HEK293 (cell line): ENCODE results near the gene NCOA3.

ENCODE experiments used
- CTCF ChIA-PET: fragments of 350-600 bp; formaldehyde crosslinking; extraction: SDS; loops from one replicate; lab custom pipeline; 2021; ENCODE audit warnings: antibody characterized with exemption; lab: Yijun Ruan, JAX
- POLR2A ChIA-PET: fragments of 300-600 bp; formaldehyde crosslinking; extraction: SDS; loops from one replicate; lab custom pipeline; 2020; ENCODE audit warnings: antibody characterized with exemption, inconsistent platforms; lab: Yijun Ruan, JAX
- H3K27ac ChIP-seq: fragments of 200-500 bp; sonication (Bioruptor generic); 2 replicates; pipeline ENCODE4 v1.5.1; 2014; ENCODE audit warnings: low read depth, low read length, control low read depth, inconsistent platforms; ENCODE audit errors: extremely low read depth
- H3K36me3 ChIP-seq, 2 experiments: fragments of 200-500 bp in 1 of 2; sonication (Bioruptor generic) in 1 of 2; 1 replicate in 1 of 2; 2 replicates in 1 of 2; pipeline ENCODE4 v1.5.1; 2014 to 2017; ENCODE audit warnings: inconsistent platforms in 2 of 2, low read length in 2 of 2; ENCODE audit not compliant: control insufficient read depth in 2 of 2, insufficient read depth in 1 of 2
- H3K4me1 ChIP-seq: fragments of 200-500 bp; sonication (Bioruptor generic); 2 replicates; pipeline ENCODE4 v1.5.1; 2014; ENCODE audit warnings: mild to moderate bottlenecking, low read length, inconsistent platforms; ENCODE audit not compliant: control insufficient read depth, insufficient read depth
- H3K4me3 ChIP-seq: 2 replicates; pipeline ENCODE4 v1.5.1; 2011; ENCODE audit warnings: low read depth, mild to moderate bottlenecking, control low read depth, low read length, moderate library complexity
- H3K9me3 ChIP-seq: fragments of 200-500 bp; sonication (Bioruptor generic); 2 replicates; pipeline ENCODE4 v1.5.1; 2014; ENCODE audit warnings: low read depth, low read length, inconsistent platforms; ENCODE audit not compliant: control insufficient read depth, insufficient read depth
- GLIS1 ChIP-seq: fragments of 450-650 bp; formaldehyde crosslinking; IDR thresholded peaks from 2 replicates; pipeline ENCODE4 v1.5.1; 2016; ENCODE audit warnings: missing biosample characterization, missing genetic modification characterization
- KLF10 ChIP-seq: fragments of 450-650 bp; IDR thresholded peaks from 2 replicates; pipeline ENCODE4 v1.5.1; 2018; ENCODE audit warnings: missing biosample characterization, mild to moderate bottlenecking, missing genetic modification characterization
- KLF7 ChIP-seq: fragments of 450-650 bp; formaldehyde crosslinking; IDR thresholded peaks from 2 replicates; pipeline ENCODE4 v1.5.1; 2016; ENCODE audit warnings: missing biosample characterization, missing genetic modification characterization, borderline replicate concordance
- KLF9 ChIP-seq: fragments of 450-650 bp; formaldehyde crosslinking; IDR thresholded peaks from 2 replicates; pipeline ENCODE4 v1.5.1; 2016; ENCODE audit warnings: missing biosample characterization, missing genetic modification characterization, low read depth
- TRIM28 ChIP-seq: IDR thresholded peaks from 2 replicates; pipeline ENCODE4 v1.6.1; 2011; ENCODE audit warnings: low read length, control low read depth, borderline replicate concordance
- YY1 ChIP-seq: fragments of 450-650 bp; formaldehyde crosslinking; IDR thresholded peaks from 2 replicates; pipeline ENCODE4 v1.5.1; 2018; ENCODE audit warnings: missing biosample characterization, missing genetic modification characterization
- ZNF140 ChIP-seq: fragments of 450-650 bp; formaldehyde crosslinking; IDR thresholded peaks from 2 replicates; pipeline ENCODE4 v1.5.1; 2016; ENCODE audit warnings: missing biosample characterization, missing genetic modification characterization
- ZNF416 ChIP-seq: fragments of 450-650 bp; formaldehyde crosslinking; IDR thresholded peaks from 2 replicates; pipeline ENCODE4 v1.5.1; 2016; ENCODE audit warnings: missing biosample characterization, missing genetic modification characterization
- ZNF473 ChIP-seq: fragments of 450-650 bp; formaldehyde crosslinking; IDR thresholded peaks from 2 replicates; pipeline ENCODE4 v1.5.1; 2017; ENCODE audit warnings: missing biosample characterization, missing genetic modification characterization
- ZNF544 ChIP-seq: fragments of 450-650 bp; formaldehyde crosslinking; IDR thresholded peaks from 2 replicates; pipeline ENCODE4 v1.5.0; 2017; ENCODE audit warnings: missing biosample characterization, missing genetic modification characterization
- ZNF549 ChIP-seq: fragments of 450-650 bp; IDR thresholded peaks from 2 replicates; pipeline ENCODE4 v1.5.1; 2018; ENCODE audit warnings: missing biosample characterization, missing genetic modification characterization, mild to moderate bottlenecking, inconsistent platforms, moderate library complexity
- ZNF558 ChIP-seq: fragments of 450-650 bp; formaldehyde crosslinking; IDR thresholded peaks from 2 replicates; pipeline ENCODE4 v1.5.1; 2016; ENCODE audit warnings: missing biosample characterization, missing genetic modification characterization
- ZNF600 ChIP-seq: fragments of 450-650 bp; formaldehyde crosslinking; IDR thresholded peaks from 2 replicates; pipeline ENCODE4 v1.5.1; 2016; ENCODE audit warnings: missing biosample characterization, missing genetic modification characterization
- ZNF623 ChIP-seq: fragments of 450-650 bp; formaldehyde crosslinking; IDR thresholded peaks from 2 replicates; pipeline ENCODE4 v1.5.1; 2016; ENCODE audit warnings: missing biosample characterization, missing genetic modification characterization
- ZNF792 ChIP-seq: fragments of 450-650 bp; formaldehyde crosslinking; IDR thresholded peaks from 2 replicates; pipeline ENCODE4 v1.5.1; 2016; ENCODE audit warnings: missing biosample characterization, missing genetic modification characterization
- ZXDB ChIP-seq: fragments of 450-650 bp; formaldehyde crosslinking; IDR thresholded peaks from 2 replicates; pipeline ENCODE4 v1.5.1; 2016; ENCODE audit warnings: missing biosample characterization, missing genetic modification characterization
- TF ChIP-seq, protein P1 (sequence below): fragments of 450-650 bp; formaldehyde crosslinking; IDR thresholded peaks from 2 replicates; pipeline ENCODE4 v1.5.1; 2016; ENCODE audit warnings: missing biosample characterization, missing genetic modification characterization
- TF ChIP-seq, protein P2 (sequence below): fragments of 450-650 bp; formaldehyde crosslinking; IDR thresholded peaks from 2 replicates; pipeline ENCODE4 v1.5.1; 2017; ENCODE audit warnings: missing biosample characterization, missing genetic modification characterization
- TF ChIP-seq, protein P3 (sequence below): fragments of 450-650 bp; formaldehyde crosslinking; IDR thresholded peaks from 2 replicates; pipeline ENCODE4 v1.5.1; 2016; ENCODE audit warnings: missing biosample characterization, missing genetic modification characterization, low read depth
- TF ChIP-seq, protein P4 (sequence below): fragments of 450-650 bp; formaldehyde crosslinking; IDR thresholded peaks from 2 replicates; pipeline ENCODE4 v1.5.1; 2016; ENCODE audit warnings: missing biosample characterization, missing genetic modification characterization

Gene NCOA3

DNA sequence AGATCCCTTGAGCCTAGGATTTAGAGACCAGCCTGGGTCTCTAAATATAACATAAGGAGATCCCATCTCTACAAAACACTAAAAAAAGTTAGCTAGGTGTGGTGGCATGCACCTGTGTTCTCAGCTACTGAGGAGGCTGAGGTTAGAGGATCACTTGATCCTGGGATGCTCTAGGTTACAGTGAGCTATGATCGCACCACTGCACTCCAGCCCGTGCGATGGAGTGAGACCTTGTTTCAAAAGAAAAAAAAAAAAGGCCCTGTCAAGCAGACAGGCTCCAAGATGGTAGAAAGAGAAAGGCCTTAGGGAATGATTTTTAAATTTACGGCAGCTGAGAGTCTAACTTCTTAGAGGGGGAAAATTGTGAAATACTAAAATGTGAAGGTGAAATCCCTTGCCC, 22.6 kb upstream of the NCOA3 start:
- POLR2A ChIA-PET, result no interaction called here
- CTCF ChIA-PET, result interaction anchor here (1.0 kb wide), 1 partner anchor 23 kb away, joined by 3 read pairs; the partner anchor contains the start of gene NCOA3
- no peaks in the 10 kb centered on the region for H3K36me3 ChIP-seq

DNA sequence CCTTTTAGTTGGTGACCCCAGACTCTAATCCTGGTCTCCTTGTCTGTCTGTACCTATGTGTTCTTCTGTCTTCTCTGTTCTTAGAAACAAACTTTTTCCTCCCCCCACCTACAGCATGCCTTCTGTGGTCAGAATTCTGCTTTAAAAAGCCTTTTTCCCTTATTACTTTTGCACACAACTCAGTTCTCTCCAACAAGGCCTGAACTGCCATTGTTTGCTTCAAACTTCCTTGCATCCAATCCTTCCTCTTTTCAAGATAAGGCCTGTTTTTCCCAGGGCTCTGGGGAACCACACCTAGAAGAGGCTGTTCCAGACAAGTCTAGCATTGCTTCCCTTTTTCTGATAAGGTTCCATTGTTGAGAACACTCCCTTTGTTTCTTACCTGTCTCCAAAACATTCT, 22.2 kb upstream of the NCOA3 start:
- no peak for TF ChIP-seq ZNF140 (tag by site-specific recombination)
- TF ChIP-seq, protein P1, sequence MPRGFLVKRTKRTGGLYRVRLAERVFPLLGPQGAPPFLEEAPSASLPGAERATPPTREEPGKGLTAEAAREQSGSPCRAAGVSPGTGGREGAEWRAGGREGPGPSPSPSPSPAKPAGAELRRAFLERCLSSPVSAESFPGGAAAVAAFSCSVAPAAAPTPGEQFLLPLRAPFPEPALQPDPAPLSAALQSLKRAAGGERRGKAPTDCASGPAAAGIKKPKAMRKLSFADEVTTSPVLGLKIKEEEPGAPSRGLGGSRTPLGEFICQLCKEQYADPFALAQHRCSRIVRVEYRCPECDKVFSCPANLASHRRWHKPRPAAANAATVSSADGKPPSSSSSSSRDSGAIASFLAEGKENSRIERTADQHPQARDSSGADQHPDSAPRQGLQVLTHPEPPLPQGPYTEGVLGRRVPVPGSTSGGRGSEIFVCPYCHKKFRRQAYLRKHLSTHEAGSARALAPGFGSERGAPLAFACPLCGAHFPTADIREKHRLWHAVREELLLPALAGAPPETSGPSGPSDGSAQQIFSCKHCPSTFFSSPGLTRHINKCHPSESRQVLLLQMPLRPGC, result no peak
- TF ChIP-seq ZNF558 (tag by site-specific recombination), result no peak
- no peak for TF ChIP-seq ZNF549
- TF ChIP-seq, protein P2, sequence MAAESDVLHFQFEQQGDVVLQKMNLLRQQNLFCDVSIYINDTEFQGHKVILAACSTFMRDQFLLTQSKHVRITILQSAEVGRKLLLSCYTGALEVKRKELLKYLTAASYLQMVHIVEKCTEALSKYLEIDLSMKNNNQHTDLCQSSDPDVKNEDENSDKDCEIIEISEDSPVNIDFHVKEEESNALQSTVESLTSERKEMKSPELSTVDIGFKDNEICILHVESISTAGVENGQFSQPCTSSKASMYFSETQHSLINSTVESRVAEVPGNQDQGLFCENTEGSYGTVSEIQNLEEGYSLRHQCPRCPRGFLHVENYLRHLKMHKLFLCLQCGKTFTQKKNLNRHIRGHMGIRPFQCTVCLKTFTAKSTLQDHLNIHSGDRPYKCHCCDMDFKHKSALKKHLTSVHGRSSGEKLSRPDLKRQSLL (tag by site-specific recombination), result no peak
- TF ChIP-seq KLF9 (tag by site-specific recombination), result no peak
- TF ChIP-seq ZNF473 (tag by site-specific recombination), result no peak
- CTCF ChIA-PET, result interaction anchor here (1.0 kb wide), 1 partner anchor 23 kb away, joined by 3 read pairs; the partner anchor contains the start of gene NCOA3
- H3K36me3 ChIP-seq, result no peaks in the 10 kb centered on the region

More for the DNA sequence above, 22.6 kb upstream of the NCOA3 start:
- TF ChIP-seq ZXDB (no peak), ZNF623 (tag by site-specific recombination) (no peak), ZNF792 (no peak), KLF10 (tag by site-specific recombination) (no peak), TRIM28 (no peak), GLIS1 (no peak), ZNF416 (no peak), KLF7 (tag by site-specific recombination) (no peak), ZNF600 (no peak), YY1 (tag by site-specific recombination) (no peak), ZNF544 (tag by site-specific recombination) (no peak)
- TF ChIP-seq, protein P3, sequence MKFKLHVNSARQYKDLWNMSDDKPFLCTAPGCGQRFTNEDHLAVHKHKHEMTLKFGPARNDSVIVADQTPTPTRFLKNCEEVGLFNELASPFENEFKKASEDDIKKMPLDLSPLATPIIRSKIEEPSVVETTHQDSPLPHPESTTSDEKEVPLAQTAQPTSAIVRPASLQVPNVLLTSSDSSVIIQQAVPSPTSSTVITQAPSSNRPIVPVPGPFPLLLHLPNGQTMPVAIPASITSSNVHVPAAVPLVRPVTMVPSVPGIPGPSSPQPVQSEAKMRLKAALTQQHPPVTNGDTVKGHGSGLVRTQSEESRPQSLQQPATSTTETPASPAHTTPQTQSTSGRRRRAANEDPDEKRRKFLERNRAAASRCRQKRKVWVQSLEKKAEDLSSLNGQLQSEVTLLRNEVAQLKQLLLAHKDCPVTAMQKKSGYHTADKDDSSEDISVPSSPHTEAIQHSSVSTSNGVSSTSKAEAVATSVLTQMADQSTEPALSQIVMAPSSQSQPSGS (tag by site-specific recombination), result no peak
- TF ChIP-seq, protein P4, sequence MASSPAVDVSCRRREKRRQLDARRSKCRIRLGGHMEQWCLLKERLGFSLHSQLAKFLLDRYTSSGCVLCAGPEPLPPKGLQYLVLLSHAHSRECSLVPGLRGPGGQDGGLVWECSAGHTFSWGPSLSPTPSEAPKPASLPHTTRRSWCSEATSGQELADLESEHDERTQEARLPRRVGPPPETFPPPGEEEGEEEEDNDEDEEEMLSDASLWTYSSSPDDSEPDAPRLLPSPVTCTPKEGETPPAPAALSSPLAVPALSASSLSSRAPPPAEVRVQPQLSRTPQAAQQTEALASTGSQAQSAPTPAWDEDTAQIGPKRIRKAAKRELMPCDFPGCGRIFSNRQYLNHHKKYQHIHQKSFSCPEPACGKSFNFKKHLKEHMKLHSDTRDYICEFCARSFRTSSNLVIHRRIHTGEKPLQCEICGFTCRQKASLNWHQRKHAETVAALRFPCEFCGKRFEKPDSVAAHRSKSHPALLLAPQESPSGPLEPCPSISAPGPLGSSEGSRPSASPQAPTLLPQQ (tag by site-specific recombination), result no peak
- Histone ChIP-seq H3K27ac (no peak overlapping the region), H3K4me1 (no peaks in the 10 kb centered on the region), H3K4me3 (no peak overlapping the region), H3K9me3 (no peaks in the 10 kb centered on the region)

More for the DNA sequence above, 22.2 kb upstream of the NCOA3 start:
- POLR2A ChIA-PET, result no interaction called here
- Histone ChIP-seq H3K27ac (no peak overlapping the region), H3K4me1 (no peaks in the 10 kb centered on the region), H3K4me3 (no peak overlapping the region), H3K9me3 (no peaks in the 10 kb centered on the region)
